HG03442 (cell line): Measurements from ENCODE around the gene ALG12.

ENCODE experiments used
- ATAC-seq: cut with Tn5 transposase; IDR thresholded peaks from one replicate; pipeline ENCODE4 v1.9.1; 2021; ENCODE audit warnings: mild to moderate bottlenecking, moderate library complexity; ENCODE audit not compliant: unreplicated experiment

ALG12 gene

DNA sequence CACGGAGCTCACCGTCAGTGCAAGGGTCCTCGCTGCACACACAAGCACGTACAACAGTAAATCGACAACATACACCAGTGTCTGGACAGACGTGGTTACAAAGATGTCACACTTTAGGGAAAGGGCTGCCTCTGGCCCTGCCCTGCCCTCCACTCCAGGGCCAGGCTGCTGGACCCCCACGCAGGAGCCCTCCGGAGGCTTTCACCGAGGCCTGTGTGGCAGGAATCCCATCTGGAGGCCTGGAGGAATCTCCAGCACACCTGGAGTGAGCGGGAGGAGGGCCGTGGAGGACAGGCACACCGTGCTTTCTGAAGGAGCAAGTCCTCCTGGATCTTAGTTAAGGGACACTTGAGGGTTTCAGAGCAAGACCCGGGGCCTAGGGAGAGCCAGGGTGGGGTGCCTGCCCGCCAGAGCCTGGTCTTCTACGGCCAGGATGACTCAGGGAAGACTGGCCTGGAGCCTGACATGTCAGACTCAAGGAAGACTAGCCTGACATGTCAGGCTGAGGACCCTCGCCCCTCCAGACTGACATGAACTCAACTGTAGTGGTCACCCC lies 40.2 kb upstream of the ALG12 start:
- no peak for ATAC-seq

DNA sequence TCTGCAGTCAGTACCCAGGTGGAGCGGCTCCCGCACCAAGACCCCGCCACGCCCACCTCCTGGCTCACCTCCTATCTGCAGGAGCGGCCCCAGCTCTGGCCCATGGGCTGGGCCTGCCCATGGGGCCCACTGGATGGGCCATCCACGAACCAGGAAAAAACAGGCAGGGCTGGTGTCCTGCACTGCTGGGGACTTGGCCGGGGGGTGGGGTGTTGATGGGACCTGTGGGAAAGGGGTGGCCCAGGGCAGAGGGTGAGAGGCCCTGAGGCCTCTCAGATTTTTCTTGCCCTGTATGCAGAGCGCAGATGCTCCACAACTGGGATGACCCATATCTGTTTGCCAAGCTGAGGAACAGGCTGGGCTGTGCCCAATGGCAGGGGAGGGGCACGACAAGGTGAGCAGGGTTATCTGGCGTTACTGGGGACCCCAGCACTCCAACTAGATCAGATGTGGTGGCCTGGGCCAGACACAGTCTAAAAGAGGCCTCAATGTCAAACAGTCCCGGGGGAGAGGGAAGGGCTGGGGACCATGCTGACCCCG lies 39.7 kb upstream of the ALG12 start:
- no peak for ATAC-seq

DNA sequence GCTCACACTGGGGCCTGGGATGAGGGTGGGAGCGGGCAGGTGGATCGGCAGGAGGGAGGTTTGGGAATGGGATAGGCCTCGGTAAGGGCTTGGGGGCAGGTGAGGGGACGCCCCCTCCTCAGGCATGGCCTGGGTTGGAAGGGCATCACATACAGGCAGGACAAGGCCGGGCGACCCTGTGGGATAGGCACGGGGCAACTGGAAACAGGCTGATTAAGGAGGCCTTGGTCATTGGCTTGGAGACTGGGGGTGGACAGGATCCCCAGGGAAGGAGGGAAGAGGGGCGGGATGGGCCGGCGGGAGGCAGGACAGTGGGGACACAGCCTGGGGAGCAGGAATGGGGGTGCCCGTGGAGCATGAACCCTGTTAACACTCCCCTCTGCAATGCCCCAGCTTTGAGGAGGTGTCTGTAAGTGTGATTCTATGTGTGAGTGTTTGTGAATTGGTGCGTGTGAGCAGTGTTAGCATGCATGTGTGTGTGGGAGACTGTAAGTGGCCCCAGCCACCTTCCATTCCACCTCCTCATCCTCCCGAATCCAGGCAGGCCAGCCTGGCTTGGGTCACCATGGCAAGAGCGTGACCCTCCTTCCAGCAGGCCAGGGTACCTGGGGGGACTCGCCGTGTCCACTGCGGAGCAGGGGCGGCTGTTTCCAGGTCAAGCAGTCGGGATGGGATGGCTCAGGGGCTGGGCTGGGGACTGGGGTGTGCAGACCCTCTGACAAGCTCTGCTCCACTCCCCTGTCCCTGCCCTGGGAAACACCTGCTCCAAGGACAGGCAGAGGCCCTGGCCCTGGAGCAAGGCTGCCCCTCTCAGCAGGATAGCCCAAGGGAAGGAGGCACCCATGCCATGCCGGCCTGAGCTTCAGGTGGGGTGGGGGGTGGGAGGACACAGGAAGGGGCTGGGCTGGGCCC lies 38.9 kb upstream of the ALG12 start:
- ATAC-seq = no peak

DNA sequence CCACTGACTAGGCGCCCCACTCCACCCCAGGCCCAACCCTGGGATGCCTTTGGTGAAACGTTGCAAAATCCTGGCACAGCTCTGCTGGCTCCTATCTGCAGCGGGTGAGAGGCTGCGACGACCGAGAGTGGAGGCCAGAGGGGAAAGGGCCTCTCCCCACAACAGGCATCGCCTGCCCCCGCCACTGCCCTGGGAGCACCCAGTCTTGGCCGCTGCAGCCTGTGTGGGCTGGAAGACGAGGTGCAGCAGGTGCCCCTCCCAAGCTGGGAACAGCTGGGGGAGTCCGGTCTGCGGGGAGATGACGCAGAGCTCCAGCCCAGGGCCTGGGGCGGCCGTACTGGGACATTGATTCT lies 38.2 kb upstream of the ALG12 start:
- ATAC-seq = no peak

DNA sequence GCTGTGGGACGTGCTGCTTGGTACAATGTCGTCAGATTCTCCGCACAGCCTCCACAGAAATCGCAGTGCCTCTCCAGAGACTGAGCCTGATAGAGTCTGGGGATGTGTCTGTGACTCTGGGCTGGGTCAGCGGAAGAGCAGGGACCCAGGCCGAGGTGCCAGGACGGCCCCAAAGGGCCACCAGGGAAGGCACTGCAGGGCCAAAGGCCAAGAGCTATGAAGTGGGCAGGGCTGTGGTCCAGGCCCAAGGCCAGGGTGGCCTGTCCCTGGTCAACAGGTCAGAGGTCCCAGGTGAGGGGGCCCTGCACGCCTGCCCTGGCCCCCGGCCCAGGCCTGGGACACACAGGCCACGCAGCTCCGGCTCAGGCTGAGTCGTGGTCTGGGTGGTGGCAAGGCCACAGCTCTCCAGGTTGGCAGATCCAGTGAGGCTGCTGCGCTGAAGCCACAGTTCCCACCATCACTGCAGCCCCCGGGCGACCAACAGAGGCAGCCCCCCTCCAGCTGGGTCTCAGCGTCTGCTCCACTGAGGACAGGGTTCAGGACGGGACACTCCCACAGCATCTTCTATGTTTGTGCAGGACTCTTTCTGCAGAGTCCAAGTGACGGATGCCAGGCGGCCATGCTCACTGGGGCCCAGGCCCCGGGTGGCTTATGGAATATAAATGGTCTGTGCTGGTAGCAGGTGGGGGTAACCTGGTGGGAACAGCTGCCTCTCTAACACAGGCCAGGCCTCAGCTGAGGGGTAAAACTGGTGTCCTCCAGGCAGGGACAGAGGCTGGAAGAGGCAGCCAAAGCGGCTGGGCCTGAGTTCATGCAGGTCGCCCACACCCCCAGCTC lies 37.6 kb upstream of the ALG12 start:
- no peak for ATAC-seq

DNA sequence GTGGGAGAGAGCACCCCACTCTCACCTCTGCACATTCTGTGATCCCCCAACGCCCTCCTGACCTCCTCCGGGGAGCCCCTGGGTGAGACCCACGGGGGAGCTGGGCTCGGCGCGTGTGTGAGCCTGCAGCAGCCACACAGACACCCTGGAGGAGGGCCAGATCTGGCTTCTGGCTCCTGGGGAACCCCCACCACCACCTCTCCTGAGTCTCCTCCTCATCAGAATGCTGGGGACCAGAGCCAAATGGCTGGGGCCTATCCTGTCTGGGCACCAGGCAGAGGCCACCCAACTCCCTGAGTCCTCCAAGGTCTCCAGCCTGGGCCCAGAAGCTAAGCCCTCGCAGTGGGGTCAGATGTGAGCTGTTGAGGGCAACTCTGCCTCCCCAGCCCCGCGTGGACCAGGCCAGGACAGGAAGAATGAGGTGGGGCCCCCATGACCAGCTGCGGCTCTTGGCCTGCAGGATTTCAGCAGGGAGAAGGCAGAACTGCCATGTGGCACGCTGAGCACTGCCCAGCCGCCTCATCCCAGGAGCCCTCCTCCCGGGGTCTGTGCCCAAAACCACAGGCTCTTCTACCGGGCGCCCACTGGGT lies 36.8 kb upstream of the ALG12 start:
- no peak for ATAC-seq

DNA sequence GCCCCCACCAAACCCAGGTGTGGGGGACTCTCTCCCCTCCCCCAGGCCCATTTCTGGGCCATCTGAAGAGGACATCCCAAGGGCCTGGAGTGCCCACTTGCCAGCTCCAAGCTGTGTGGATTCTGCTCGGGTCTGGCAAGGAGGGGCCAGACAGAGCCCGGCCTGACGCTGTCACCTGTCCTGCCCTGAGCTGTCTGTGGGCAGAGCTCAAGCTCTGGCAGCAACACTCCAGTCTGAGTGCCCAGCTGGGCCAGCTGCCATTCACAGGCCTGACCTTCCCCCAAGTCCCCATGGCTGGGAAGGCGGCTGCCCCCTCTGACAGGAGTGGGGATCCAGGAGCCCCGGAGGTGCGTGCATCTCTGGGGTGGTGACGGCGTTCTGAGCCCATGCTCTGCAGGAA lies 36.1 kb upstream of the ALG12 start:
- ATAC-seq = no peak

DNA sequence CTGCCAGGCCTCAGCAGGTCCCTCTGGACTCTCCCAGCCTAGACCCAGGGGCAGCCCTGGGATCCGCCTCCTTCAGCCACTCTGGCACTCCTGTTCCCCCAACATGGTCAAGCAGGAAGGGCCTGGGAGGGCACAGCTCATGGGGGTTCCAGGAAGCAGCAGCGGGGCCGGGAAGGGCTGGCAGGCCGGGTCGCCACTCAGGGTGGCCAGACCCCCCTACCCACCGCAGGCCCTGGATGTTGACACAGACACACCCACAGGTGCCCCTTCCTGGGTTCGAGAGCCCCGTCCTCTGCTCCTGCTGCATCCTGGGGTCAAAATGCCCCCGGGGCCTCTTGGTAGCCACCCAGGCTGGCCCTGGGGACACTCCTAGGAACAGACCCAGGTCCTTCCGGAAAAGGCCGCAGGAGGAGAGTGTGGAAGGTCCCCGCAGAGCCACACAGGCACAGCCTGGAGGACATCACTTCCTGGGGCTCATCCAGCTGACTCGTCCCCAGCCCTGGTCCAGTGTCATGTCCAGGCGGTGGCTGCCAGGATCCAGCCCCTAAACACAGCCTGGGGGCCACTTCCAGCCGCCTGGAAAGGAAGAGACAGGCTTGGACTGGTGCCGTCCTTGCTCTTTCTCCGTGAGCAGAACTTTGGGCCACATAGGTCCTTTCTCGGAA lies 35.6 kb upstream of the ALG12 start:
- no peak for ATAC-seq

DNA sequence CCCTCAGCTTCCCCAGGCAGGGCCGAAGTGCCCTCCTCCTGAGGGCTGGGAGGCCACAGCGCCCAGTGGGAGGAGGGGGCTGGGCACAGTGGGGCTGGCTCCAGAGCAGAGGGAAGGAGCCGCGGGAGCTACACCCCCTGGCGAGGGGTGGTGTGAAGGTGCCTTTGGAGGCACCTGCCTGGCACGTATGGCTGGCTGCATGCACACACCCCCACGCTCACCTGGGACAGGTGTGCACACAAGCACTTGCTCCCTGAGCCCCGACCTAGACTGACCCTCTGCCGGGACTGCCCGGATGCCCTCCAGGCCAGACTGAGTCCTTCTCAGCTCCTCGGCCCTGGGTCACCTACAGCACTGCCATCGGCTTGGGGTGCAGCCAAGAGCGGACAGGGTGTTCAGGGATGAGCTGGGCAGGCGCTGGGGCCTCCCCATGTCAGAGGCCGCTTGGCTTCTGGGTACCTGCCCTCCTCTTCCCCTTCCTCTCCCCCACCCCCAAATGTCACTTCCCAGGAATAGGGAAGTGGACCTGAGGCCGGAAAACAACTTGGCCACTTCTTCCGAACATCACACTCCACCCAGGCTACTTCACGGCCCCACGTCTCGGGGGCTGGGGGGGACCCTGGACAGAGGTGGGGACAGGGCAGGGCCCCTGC lies 34.9 kb upstream of the ALG12 start:
- no peak for ATAC-seq

DNA sequence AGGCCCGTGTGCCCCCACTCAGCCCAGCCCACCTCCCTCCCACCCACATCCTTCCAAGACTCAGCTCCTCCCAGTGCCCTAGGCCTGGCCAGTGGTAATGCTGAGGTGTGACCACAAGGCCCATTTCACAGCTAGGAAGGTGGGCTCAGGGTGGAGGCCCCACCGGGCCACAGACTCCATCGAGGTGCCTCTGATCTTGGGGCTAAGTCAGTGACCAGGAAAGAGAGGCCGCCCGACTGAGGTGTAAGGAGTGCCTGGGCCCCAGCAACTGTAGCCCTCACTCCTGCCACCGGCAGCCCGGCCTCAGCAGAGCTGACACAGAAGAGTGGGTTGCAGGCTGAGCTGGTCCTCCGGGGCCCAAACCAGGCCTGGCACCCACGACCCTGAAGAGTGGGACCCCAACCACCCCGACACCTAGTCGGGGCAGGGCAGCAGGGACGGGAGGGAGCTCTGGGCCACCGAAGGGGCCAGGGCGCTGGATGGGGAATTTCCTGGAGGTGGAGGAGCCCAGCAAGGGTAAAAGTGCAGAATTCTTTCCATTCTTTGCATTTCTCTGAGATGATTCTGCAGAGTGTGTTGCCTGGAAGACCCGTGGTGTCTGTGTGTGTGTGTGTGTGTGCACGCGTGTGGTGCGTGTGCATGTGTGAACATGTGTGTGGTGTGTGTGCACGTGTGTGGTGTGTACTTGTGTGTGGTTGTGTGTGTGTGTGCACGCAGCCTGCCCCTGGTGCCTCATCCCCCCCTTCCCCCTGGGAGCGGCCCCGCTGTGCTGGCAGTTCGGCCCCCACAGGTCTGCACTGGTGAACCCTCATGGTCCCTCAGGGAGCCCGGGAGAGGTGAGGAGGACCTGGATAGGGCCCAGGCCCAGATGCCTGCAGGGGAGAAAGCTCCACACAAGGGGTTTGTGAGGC lies 34.0 kb upstream of the ALG12 start:
- no peak for ATAC-seq

DNA sequence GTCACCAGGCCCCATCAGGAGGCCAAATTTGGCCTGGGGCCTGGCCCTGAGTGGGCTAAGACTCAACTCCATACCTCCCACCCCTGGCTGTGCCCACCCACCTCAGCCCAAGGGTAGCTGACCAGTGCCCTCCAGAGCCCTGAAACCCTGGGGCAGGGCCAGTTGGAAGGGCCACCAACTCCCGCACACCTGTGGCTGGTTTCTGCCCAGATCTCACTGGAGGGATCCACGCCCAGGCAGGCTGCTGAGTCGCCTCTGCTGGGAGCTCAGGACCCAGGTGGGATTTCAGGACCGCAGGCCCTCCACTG lies 33.4 kb upstream of the ALG12 start:
- ATAC-seq = no peak

DNA sequence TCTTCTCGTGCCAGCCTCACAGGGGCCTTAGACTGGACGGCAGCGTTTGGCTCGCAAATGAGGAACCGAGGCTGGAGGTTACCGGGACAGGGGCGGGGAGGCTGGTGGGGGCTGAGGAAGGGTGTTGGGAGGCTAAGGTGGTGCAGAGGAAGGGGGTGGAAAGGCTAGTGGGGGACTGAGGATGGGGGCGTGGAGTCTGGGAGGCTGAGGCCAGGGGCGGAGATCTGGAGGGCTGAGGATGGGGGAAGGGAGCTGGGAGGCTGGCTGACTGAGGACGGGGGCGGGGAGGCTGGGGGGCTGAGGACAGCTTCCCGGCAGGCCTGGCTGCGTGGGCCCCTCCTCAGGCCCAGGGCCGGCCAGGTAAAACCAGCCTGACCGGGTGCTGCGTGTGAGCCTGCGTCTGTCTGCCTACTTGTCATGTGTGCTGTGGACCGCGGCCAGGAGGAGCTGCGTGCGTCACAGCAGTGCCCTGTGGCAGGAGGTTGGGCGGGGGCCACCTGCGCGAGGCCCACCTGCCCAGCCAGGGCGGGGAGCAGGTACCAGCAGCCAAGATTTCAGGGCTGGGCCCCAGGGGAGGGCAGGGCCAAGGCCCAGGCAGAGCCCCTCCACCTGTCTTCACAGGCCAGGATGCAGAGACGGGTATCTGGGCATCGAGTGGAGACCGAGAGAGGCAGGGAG lies 32.9 kb upstream of the ALG12 start:
- ATAC-seq = no peak

DNA sequence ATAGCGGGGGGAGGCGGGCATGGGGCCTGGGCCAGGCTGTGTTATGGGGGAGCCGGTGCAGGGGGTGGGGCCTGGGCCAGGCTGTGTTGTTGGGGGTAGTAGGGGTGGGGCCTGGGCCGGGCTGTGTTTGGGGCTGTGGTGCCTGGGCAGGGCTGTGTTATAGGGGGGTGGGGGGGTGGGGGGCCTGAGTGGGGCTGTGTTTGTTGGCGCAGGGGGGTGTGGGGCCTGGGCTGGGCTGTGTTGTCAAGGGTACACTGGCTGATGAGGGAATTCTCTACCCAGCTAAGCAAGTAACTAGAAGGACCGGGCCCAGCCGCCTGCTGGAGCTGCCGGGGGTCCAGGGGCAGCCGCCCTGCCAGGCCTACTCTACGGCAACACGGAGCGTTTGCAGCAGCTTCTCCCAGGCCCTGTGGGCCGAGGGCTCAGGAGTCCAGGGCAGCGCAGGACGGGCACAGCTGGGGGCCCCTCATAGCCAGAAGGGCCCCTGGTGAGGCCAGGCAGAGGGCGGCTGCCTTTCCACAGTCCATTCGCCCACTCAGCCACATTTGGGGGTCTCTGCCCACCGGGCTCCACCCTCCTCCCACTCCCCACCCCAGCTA lies 32.3 kb upstream of the ALG12 start:
- ATAC-seq = no peak

DNA sequence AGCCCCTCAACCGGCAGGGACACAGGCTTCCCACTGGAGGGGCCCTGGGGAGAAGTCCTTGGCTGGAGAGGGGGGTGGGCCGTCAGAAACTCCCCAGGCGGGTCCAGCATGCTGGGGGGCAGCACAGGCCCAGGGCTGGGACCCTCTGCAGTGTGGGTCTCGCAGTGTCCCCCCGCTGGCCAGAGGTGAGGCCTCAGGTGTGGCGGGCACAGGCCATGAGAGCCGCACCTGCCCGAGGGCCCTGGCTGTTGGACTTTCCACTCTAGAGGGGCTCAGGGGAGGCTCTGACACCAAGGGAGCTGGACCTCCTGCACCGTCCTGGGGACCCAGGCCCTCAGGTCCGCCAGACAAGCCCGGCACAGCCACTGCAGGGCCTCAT lies 31.7 kb upstream of the ALG12 start:
- ATAC-seq = no peak

DNA sequence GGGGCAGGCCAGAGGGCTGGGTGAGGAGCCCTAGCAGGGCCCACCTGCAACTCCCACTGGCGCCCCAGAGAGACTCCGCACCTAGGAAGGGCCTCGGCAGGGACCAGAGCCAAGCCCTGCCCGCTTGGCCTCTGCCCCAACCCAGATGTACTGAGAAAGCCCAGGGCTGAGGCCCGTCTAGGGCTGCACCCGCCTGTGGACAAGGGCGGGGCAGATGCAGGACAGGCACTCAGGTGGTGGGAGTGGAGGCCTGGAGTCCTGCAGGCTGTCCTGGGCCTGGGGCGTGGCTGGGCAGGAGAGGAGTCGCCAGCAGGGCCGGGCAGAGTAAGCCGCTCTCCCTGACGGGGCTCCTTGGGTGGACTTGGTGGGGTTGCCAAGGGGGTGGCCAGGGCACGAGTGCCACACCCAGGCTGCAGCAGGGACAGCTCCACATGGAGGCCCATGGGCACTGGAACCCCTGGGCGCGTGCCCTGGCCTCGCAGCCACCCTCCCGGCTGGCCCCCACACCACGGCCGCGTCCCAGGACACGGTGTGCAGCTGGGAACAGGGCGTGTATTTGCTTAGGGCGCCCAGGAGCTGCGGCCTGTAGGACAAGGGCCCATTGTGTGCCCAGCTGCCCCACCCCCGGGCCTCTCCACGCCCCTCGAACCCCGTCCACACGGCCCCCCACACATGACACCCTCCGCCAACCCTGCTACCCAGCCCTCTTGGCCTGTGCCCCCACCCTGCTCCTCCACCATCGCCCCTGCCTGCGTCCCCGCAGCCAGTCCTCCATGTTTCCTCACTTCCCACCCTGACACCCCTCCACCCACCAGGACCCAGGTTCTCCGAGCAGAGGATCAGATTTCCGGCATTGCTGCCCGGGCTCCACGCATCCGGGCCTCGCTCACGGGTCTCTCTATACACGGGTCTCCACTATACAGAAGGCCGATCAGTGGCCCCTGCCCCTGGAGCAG lies 31.0 kb upstream of the ALG12 start:
- no peak for ATAC-seq

DNA sequence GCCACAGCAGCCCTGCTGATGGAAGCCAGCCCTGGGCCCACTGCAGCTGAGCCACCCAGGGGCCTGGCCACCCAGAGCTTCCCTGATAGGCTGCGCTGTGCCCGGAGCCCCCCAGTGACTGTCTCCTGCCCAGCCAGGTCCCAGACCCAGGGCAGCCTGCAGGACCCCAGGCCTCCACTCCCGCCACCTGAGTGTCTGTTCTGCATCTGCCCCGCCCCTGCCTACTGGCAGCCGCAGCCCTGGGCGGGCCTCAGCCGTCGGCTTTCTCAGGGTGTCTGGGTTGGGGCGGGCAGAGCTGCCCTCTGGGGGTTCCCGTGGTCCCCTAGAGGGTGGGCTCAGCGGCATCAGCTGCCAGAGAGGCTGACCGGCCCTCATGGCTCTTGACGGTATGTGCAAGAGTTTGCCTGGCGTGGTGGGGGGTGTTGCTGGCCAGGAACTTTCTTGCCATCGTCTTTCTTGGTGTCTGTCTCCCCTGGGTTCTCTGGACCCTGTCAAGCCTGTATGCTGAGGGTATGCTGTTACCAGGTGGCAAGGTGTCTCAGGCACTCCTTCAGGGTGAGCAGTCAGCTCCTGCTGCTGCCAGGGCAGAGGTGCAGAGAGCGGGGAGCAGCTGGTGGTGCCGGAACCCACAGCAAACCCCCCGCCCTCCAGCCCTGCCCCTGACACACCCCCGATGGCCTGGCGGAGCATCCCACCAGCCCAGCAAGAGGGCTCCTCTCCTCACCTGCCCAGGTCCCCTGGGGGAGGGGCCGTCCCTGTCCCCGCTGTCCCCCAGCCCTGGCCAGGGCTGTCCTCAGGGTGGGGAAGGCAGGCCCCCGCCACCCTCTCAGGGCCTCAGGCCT lies 30.1 kb upstream of the ALG12 start:
- no peak for ATAC-seq

DNA sequence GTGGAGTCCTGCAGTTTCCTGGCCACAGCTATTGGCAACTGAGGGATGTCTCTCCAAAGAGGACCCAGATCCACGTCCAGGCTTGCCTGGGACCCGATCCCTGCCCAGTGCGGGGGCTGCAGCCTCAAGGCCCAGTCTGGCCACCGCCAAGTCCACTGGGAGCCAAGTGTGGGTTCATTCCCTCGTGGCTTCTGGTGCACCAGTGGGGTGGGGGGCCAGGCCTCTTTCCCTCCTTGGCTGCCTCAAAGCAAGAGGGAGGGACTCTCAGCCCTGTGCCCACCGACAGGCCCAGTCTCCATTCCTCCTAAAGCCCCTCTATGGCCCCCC lies 29.0 kb upstream of the ALG12 start:
- no peak for ATAC-seq
